Measurements from ENCODE around the gene SRPK3.

Gene SRPK3

GRCh38 chrX:153818571-153819383 lies 37.9 kb downstream of the SRPK3 start:
- H3K27ac ChIP-seq (ENCODE audit: low read length), result no peak overlapping the region
- no peaks in the 10 kb centered on the region for H3K79me2 ChIP-seq (ENCODE audit: insufficient read depth, low read length)
- H3K9ac ChIP-seq (ENCODE audit: low read depth, low read length), result peak overlapping the region; percentile 31; the same call in 1 of the 2 replicates
- H4K20me1 ChIP-seq (ENCODE audit: insufficient read depth, low read length), result no peaks in the 10 kb centered on the region
- TF ChIP-seq EZH2 (IDR thresholded peaks at IDR 0.05; ENCODE audit: borderline replicate concordance, low read depth, low read length, severe bottlenecking) (peak; percentile 61), CTCF (IDR thresholded peaks at IDR 0.05; ENCODE audit: borderline replicate concordance, extremely low read depth, low read length, poor library complexity, severe bottlenecking) (no peak)
- H3K4me1 ChIP-seq (ENCODE audit: insufficient read depth, low read length), result peaks cover 27% of the 10 kb centered on the region
- H3K36me3 ChIP-seq (ENCODE audit: insufficient read depth, low read length), result no peaks in the 10 kb centered on the region
- peaks cover 11% of the 10 kb centered on the region for H3K27me3 ChIP-seq (ENCODE audit: insufficient read depth, low read length, poor library complexity)
- DNase-seq (peak; percentile 38), ATAC-seq (ENCODE audit: insufficient read depth, low read depth) (peak; percentile 79)
- peak overlapping the region in 1 of 2 experiments; percentile 20; a peak in 2 of 4 replicates for H3K4me3 ChIP-seq (ENCODE audit: low read depth in 1 of 2, low read length in 2 of 2)
- H3K9me3 ChIP-seq (ENCODE audit: insufficient read depth, low read length, severe bottlenecking), result no peaks in the 10 kb centered on the region
- H3K4me2 ChIP-seq (ENCODE audit: insufficient read depth, low read length), result peak overlapping the region; percentile 47
- peak overlapping the region; percentile 33; the same call in 1 of the 2 replicates for H2AFZ ChIP-seq (ENCODE audit: low read depth, low read length)

- peak overlapping the region; percentile 33; the same call in 1 of the 2 replicates for H2AFZ ChIP-seq (ENCODE audit: low read depth, low read length)
- H3K36me3 ChIP-seq (ENCODE audit: insufficient read depth, low read length), result no peaks in the 10 kb centered on the region
- H3K9ac ChIP-seq (ENCODE audit: low read depth, low read length), result peak overlapping the region; percentile 31; the same call in 1 of the 2 replicates
- no peaks in the 10 kb centered on the region for H3K9me3 ChIP-seq (ENCODE audit: insufficient read depth, low read length, severe bottlenecking)
- H3K4me2 ChIP-seq (ENCODE audit: insufficient read depth, low read length), result peak overlapping the region; percentile 47
- H3K27me3 ChIP-seq (ENCODE audit: insufficient read depth, low read length, poor library complexity), result peaks cover 11% of the 10 kb centered on the region
- no peaks in the 10 kb centered on the region for H3K79me2 ChIP-seq (ENCODE audit: insufficient read depth, low read length)
- H4K20me1 ChIP-seq (ENCODE audit: insufficient read depth, low read length), result no peaks in the 10 kb centered on the region
- peaks cover 27% of the 10 kb centered on the region for H3K4me1 ChIP-seq (ENCODE audit: insufficient read depth, low read length)
- H3K27ac ChIP-seq (ENCODE audit: low read length), result no peak overlapping the region
- no peak for DNase-seq
- peak; percentile 17; the same call in 1 of the 3 replicates for ATAC-seq (ENCODE audit: insufficient read depth, low read depth)
- peak overlapping the region in 1 of 2 experiments; percentile 20; a peak in 1 of 4 replicates for H3K4me3 ChIP-seq (ENCODE audit: low read depth in 1 of 2, low read length in 2 of 2)
- TF ChIP-seq CTCF (IDR thresholded peaks at IDR 0.05; ENCODE audit: borderline replicate concordance, extremely low read depth, low read length, poor library complexity, severe bottlenecking), result no peak
- no peak for TF ChIP-seq EZH2 (IDR thresholded peaks at IDR 0.05; ENCODE audit: borderline replicate concordance, low read depth, low read length, severe bottlenecking)
Measured at GRCh38 chrX:153819384-153820040, 38.7 kb downstream of the SRPK3 start.

GRCh38 chrX:153820601-153821000 lies 39.8 kb downstream of the SRPK3 start:
- Histone ChIP-seq H3K4me1 (ENCODE audit: insufficient read depth, low read length) (peaks cover 27% of the 10 kb centered on the region), H3K4me2 (ENCODE audit: insufficient read depth, low read length) (no peak overlapping the region), H3K9me3 (ENCODE audit: insufficient read depth, low read length, severe bottlenecking) (no peaks in the 10 kb centered on the region), H3K79me2 (ENCODE audit: insufficient read depth, low read length) (no peaks in the 10 kb centered on the region), H3K4me3 (ENCODE audit: low read depth in 1 of 2, low read length in 2 of 2) (no peak overlapping the region), H4K20me1 (ENCODE audit: insufficient read depth, low read length) (no peaks in the 10 kb centered on the region), H2AFZ (ENCODE audit: low read depth, low read length) (no peak overlapping the region), H3K9ac (ENCODE audit: low read depth, low read length) (no peak overlapping the region), H3K27me3 (ENCODE audit: insufficient read depth, low read length, poor library complexity) (peaks cover 11% of the 10 kb centered on the region), H3K36me3 (ENCODE audit: insufficient read depth, low read length) (no peaks in the 10 kb centered on the region), H3K27ac (ENCODE audit: low read length) (no peak overlapping the region)
- DNase-seq (peak; percentile 16), ATAC-seq (ENCODE audit: insufficient read depth, low read depth) (no peak)
- TF ChIP-seq CTCF (IDR thresholded peaks at IDR 0.05; ENCODE audit: borderline replicate concordance, extremely low read depth, low read length, poor library complexity, severe bottlenecking) (no peak), EZH2 (IDR thresholded peaks at IDR 0.05; ENCODE audit: borderline replicate concordance, low read depth, low read length, severe bottlenecking) (no peak)
